Esophagus muscularis mucosa (tissue), 4 donors: Measurements from ENCODE around the gene NXT1. TPM values are rescaled to one million over a fixed set of nuclear protein-coding genes. Genes with fewer than 3 reads are reported as not detected.
A peak's percentile ranks its signal among the peaks of the same experiment; 100 is the strongest.

Experiments used
- DNase-seq: peaks from one replicate; pipeline ENCODE4 v3.0.0-alpha.2; 2017; ENCODE audit errors: extremely low spot score
- H3K27ac ChIP-seq, 4 donors: fragments of 200-600 bp; sonication (generic); replicated peaks in 1 of 4; 1 replicate in 3 of 4; 2 replicates in 1 of 4; pipeline ENCODE4 v1.5.1; 2016 to 2019; ENCODE audit warnings: mild to moderate bottlenecking in 1 of 4
- H3K27me3 ChIP-seq, 4 donors: fragments of 200-600 bp; sonication (generic); one replicate each; pipeline versions ENCODE4 v1.5.1 to v1.6.0; 2016 to 2019
- H3K36me3 ChIP-seq, 4 donors: fragments of 200-600 bp; sonication (generic); one replicate each; pipeline ENCODE4 v1.5.1; 2016 to 2019
- H3K4me1 ChIP-seq, 4 donors: fragments of 200-600 bp; sonication (generic); one replicate each; pipeline ENCODE4 v1.5.1; 2016 to 2019
- H3K4me3 ChIP-seq, 4 donors: fragments of 200-600 bp; sonication (generic); 1 replicate in 2 of 4; 2 replicates in 2 of 4; pipeline ENCODE4 v1.5.1; 2016 to 2019; ENCODE audit warnings: mild to moderate bottlenecking in 4 of 4, moderate library complexity in 1 of 4
- H3K9me3 ChIP-seq, 4 donors: fragments of 200-600 bp; sonication (generic); 1 replicate in 3 of 4; 2 replicates in 1 of 4; pipeline ENCODE4 v1.5.1; 2016 to 2019
- EP300 ChIP-seq: sonication (generic); formaldehyde crosslinking; IDR thresholded peaks from one replicate; pipeline ENCODE4 v1.6.1; 2017; ENCODE audit warnings: antibody characterized with exemption
- POLR2A ChIP-seq: fragments of 450-650 bp; IDR thresholded peaks from one replicate; pipeline ENCODE4 v1.6.1; 2017; ENCODE audit warnings: antibody characterized with exemption, moderate library complexity, mild to moderate bottlenecking, low read depth
- POLR2AphosphoS5 ChIP-seq, 2 donors: sonication (generic); formaldehyde crosslinking; IDR thresholded peaks; one replicate each; pipeline ENCODE4 v1.6.1; 2017; ENCODE audit warnings: antibody characterized with exemption in 2 of 2
- WGBS: methylation state at CpG from one replicate; pipeline ENCODE4 v1.1.5; 2018; 5-methylcytosine and 5-hydroxymethylcytosine counted together
- intact Hi-C: fragments of 100-400 bp; cut with DNase I; formaldehyde crosslinking; loops from one replicate; pipeline ENCODE4 v1.15.1; 2023
- total RNA-seq, 4 donors: library from RNA; depleted of rRNA; stranded (reverse); fragments of >200 nt; gene quantifications; one replicate each; pipeline versions ENCODE4 v1.1.0 to v1.2.1, GENCODE V29; 2016
- TF ChIP-seq, protein P1 (sequence below), 3 experiments: fragments of 200-600 bp in 2 of 3; fragments of 450-650 bp in 1 of 3; sonication (generic) in 2 of 3; IDR thresholded peaks; one replicate each; pipeline ENCODE4 v1.5.1; 2017 to 2019; ENCODE audit warnings: antibody characterized with exemption in 3 of 3, mild to moderate bottlenecking in 2 of 3, moderate library complexity in 1 of 3

Gene NXT1
- total RNA-seq, 4 donors from 2014 or later, result 19.5 to 59.0 (median 27.4) TPM

DNA sequence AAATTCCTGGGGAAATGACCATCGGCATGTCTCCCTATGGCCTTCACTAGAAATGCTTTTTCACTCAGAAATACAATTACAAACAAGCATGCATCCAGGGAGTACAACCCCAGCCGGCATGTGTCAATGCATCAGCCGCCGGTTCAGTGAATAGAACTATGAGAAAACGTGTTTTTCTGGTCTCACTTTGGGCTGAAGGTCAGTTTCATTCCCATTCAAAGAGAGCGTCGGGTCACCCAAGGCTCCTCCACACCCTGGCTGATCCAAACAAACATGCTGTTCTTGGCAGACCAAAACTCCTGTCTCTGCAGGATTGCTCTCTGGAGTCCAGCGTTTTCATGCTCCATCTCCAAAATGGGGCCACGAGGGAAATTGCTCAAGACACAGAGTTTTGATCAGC lies 35.5 kb upstream of the NXT1 start:
- Histone ChIP-seq H3K4me1 (peaks cover 0 to 16% (median 8%) of the 10 kb centered on the region in 4 donors), H3K9me3 (no peaks in the 10 kb centered on the region), H3K4me3 (no peak overlapping the region), H3K36me3 (no peaks in the 10 kb centered on the region), H3K27ac (peak overlapping the region; percentile 54 to 69 (median 66)), H3K27me3 (no peaks in the 10 kb centered on the region)
- no peak for DNase-seq
- WGBS, result 74% methylated on average over 9 of the region's 9 CpGs
- intact Hi-C loops, result loop anchor here (10.0 kb wide), 1 partner anchor 1610 kb away; the partner anchor contains the start of gene PAX1
- TF ChIP-seq POLR2A (no peak), POLR2AphosphoS5 (IDR thresholded peaks at IDR 0.05) (peak; percentile 21 to 24)

DNA sequence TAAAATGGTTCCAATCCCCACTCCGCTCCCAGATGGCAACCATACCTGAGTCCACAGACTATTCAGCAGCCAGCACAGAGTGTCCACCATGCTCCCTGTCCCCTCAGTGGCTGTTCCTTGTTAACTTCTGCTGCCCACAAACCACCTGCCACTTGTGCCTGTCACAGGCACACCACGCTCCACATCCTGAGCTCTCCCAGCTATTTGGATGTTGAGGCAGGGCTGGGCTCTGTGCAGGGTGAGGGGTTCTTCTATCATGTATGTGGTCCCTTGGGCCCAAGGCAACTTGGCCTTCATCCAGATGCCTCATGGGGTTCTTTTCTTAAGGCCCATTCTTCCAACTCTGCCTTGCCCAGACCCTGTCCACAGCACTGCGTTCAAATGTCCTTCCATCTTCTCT lies 34.0 kb upstream of the NXT1 start:
- 96% methylated on average over 3 of the region's 3 CpGs for WGBS
- Histone ChIP-seq H3K27ac (peak overlapping the region in 1 of 4 donors; percentile 52), H3K4me1 (peaks cover 0 to 16% (median 8%) of the 10 kb centered on the region in 4 donors), H3K9me3 (no peaks in the 10 kb centered on the region), H3K36me3 (no peaks in the 10 kb centered on the region), H3K27me3 (no peaks in the 10 kb centered on the region), H3K4me3 (no peak overlapping the region)
- no peak for TF ChIP-seq EP300
- TF ChIP-seq POLR2AphosphoS5 (IDR thresholded peaks at IDR 0.05), result no peak
- TF ChIP-seq, protein P1, sequence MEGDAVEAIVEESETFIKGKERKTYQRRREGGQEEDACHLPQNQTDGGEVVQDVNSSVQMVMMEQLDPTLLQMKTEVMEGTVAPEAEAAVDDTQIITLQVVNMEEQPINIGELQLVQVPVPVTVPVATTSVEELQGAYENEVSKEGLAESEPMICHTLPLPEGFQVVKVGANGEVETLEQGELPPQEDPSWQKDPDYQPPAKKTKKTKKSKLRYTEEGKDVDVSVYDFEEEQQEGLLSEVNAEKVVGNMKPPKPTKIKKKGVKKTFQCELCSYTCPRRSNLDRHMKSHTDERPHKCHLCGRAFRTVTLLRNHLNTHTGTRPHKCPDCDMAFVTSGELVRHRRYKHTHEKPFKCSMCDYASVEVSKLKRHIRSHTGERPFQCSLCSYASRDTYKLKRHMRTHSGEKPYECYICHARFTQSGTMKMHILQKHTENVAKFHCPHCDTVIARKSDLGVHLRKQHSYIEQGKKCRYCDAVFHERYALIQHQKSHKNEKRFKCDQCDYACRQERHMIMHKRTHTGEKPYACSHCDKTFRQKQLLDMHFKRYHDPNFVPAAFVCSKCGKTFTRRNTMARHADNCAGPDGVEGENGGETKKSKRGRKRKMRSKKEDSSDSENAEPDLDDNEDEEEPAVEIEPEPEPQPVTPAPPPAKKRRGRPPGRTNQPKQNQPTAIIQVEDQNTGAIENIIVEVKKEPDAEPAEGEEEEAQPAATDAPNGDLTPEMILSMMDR (IDR thresholded peaks at IDR 0.05), result no peak
- TF ChIP-seq POLR2A, result no peak
- DNase-seq, result no peak
- intact Hi-C loops, result loop anchor here (10.0 kb wide), 1 partner anchor 1612 kb away; the partner anchor contains the start of gene PAX1

GRCh38 chr20:23317081-23317480 lies 33.5 kb upstream of the NXT1 start:
- WGBS, result 95% methylated on average over 5 of the region's 5 CpGs
- DNase-seq, result no peak
- Histone ChIP-seq H3K4me3 (no peak overlapping the region), H3K27me3 (no peaks in the 10 kb centered on the region), H3K4me1 (peaks cover 0 to 16% (median 8%) of the 10 kb centered on the region in 4 donors), H3K9me3 (no peaks in the 10 kb centered on the region), H3K27ac (no peak overlapping the region), H3K36me3 (no peaks in the 10 kb centered on the region)
- intact Hi-C loops, result loop anchor here (10.0 kb wide), 1 partner anchor 1612 kb away; the partner anchor contains the start of gene PAX1
- TF ChIP-seq EP300 (no peak), POLR2AphosphoS5 (IDR thresholded peaks at IDR 0.05) (no peak), POLR2A (no peak)
- TF ChIP-seq, protein P1 (IDR thresholded peaks at IDR 0.05), result no peak

DNA sequence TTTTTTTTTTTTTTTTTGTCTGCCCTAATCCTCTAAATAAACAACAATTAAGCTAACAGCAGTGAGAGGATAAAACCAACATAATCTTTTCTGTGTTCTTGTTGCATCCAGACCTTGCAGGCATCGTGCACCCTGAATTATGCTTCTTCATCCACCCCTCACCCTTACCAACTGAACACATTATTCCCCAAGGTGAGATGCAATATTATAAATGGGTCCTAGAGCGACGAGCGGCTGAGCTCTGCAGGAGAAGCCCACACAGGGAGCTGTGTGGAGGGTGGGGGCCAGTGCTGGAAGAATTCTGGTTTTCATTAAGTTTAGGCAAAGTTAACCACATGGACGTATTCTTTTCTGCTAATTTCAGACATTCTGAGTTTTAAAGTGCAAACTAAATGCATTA lies 32.2 kb upstream of the NXT1 start:
- Histone ChIP-seq H3K27me3 (no peaks in the 10 kb centered on the region), H3K36me3 (no peaks in the 10 kb centered on the region), H3K4me3 (no peak overlapping the region), H3K4me1 (peaks cover 0 to 12% (median 8%) of the 10 kb centered on the region in 4 donors), H3K27ac (no peak overlapping the region), H3K9me3 (no peaks in the 10 kb centered on the region)
- no peak for DNase-seq
- intact Hi-C loops, result loop anchor here (10.0 kb wide), 1 partner anchor 1614 kb away; the partner anchor contains the start of gene PAX1
- 71% methylated on average over 5 of the region's 5 CpGs for WGBS
- TF ChIP-seq POLR2AphosphoS5 (IDR thresholded peaks at IDR 0.05) (no peak), EP300 (no peak), POLR2A (no peak)
- TF ChIP-seq, protein P1 (IDR thresholded peaks at IDR 0.05), result no peak

- H3K9me3 ChIP-seq, result no peaks in the 10 kb centered on the region
- intact Hi-C loops, result no loop called here
- H3K27me3 ChIP-seq, result no peaks in the 10 kb centered on the region
- H3K4me1 ChIP-seq, result peaks cover 0 to 4% (median 1%) of the 10 kb centered on the region in 4 donors
- DNase-seq, result no peak
- no peak for TF ChIP-seq EP300
- TF ChIP-seq, protein P1 (IDR thresholded peaks at IDR 0.05), result peak in 1 of 3 experiments; percentile 35
- no peak overlapping the region for H3K4me3 ChIP-seq
- no peak overlapping the region for H3K27ac ChIP-seq
- no peaks in the 10 kb centered on the region for H3K36me3 ChIP-seq
- 92% methylated on average over 5 of the region's 8 CpGs for WGBS
Measured at GRCh38 chr20:23320317-23320716, 30.3 kb upstream of the NXT1 start.
